Hematopoietic multipotent progenitor cell treated with erythropoietin and hydrocortisone succinate and interleukin-3 and kit ligand, for 15 days (in vitro differentiated cells): ENCODE data around the gene PHF21B.
"Not testable (repeated sequence)": the region's sequence is repeated elsewhere in the genome, so short reads cannot be mapped to it uniquely, and the experiment has no call there.

Experiments used
- DNase-seq: peaks from one replicate; pipeline ENCODE4 v3.0.0-alpha.2; 2015; ENCODE audit warnings: low spot score

The PHF21B gene

DNA sequence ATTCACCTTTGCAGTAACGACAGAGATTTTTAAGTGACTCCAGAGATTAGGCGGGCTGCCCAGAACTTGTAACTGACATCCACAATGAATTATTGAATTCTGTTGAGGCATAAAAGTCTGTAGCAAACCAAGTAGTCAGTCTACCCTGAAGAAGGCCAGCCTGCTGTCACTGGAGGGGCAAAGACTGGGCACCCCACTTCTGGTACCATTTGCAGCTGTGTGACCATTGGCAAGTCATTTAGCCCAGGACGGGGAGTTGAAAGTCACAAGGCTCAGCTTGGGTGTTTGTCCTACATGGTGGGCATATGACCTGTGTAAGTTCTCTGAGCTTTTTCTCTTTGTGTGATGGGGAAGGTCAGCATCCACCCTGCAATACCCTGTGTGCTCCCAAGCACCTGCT lies 138.0 kb downstream of the PHF21B start:
- DNase-seq, result no peak

DNA sequence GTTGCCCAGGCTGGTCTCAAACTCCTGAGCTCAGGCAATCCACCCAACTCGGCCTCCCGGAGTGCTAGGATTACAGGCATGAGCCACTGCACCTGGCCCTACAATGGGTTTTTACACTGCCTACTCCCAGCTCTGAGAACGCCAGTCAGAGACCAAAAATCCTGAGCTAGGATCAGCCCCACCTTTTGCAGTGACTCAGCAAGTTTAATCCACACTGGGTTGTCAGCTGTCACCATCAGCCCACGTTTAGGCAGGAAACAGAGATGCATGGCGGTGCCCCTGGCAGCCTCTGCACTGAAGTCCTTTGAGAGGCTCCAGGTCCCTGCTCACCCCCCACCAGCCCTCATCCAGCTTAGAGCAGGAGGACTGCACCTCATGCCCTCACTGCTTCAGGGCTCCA lies 139.8 kb downstream of the PHF21B start:
- DNase-seq, result peak; percentile 45

DNA sequence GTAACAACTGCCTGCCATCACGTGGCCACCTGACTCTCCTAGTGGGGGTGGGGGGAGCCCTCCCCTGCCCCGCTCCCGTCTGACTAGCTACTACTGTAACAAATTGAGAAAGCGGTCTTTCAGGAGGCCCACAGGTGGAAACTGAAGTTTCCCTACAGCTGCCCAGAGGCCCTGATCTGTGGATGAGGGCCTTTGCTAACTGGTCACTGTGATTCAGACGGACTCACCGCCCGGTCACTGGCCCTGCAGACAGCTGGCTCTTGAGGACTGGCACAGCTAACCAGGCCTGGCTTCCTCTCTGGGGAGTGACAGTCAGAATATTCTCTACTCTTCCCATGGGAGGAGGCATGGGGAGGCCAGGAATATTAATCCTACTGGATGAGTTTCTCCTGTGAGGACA lies 140.6 kb downstream of the PHF21B start:
- DNase-seq, result no peak

DNA sequence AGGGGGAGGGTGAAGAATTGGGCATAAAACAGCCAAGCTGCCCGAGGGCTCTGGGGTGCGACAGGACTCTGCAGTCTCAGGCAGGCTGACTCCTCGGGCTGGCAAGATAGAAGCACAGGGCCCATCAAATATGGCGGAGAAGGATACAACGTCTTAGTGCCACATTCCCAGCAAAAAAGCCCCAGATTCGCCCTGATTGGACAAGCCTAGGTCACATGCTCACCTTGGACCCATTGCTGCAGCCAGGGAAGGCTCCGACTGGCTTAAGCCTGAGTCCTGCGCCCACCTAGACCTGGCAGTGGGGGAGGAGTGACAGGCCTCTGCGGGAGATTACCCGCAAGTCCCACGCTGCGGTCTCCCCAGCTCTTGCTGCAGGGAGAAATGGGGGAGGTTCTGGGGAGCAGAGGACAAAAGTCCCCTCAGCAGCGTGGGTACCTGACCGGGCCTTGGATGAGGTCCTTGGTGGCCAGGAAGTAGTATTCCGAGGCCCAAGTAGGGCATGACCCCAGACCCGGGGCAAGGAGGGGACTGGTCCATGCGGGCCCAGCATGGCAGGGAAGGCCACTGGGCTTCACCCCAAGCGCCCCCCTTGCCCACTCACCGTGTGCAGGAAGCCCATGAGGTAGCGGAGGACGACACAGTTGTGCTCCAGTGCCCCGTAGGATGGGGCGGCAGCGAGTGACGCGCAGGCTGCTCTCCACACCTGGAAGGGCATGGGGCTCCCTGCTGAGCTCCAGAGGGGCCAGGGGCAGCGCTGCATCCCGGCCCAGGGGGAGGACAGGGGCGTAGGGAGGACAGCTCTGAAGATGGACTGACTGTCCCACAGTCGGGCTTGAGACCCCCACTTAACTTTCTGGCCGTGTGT lies 144.4 kb downstream of the PHF21B start:
- DNase-seq, result no peak

GRCh38 chr22:44862981-44863860 lies 146.6 kb downstream of the PHF21B start:
- DNase-seq, result no peak

GRCh38 chr22:44862281-44862680 lies 147.5 kb downstream of the PHF21B start:
- no peak for DNase-seq

GRCh38 chr22:44861245-44861644 lies 148.6 kb downstream of the PHF21B start:
- DNase-seq, result no peak

- DNase-seq, result no peak
These were observed 149.5 kb downstream of the PHF21B start for GRCh38 chr22:44860311-44860710.

DNA sequence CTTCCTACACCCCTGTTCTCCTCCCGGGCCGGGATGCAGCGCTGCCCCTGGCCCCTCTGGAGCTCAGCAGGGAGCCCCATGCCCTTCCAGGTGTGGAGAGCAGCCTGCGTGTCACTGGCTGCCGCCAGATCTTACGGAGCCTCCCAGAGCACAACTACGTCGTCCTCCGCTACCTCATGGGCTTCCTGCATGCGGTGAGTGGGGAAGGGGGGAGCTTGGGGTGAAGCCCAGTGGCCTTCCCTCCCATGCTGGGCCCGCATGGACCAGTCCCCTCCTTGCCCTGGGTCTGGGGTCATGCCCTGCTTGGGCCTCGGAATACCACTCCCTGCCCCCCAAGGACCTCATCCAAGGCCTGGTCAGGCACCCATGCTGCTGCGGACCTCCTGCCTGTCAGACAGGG lies 150.2 kb downstream of the PHF21B start:
- DNase-seq, result no peak

- not testable (repeated sequence) for DNase-seq
These were observed 151.0 kb downstream of the PHF21B start for GRCh38 chr22:44858819-44859218.

GRCh38 chr22:44855855-44856254 lies 153.9 kb downstream of the PHF21B start:
- DNase-seq, result no peak

DNA sequence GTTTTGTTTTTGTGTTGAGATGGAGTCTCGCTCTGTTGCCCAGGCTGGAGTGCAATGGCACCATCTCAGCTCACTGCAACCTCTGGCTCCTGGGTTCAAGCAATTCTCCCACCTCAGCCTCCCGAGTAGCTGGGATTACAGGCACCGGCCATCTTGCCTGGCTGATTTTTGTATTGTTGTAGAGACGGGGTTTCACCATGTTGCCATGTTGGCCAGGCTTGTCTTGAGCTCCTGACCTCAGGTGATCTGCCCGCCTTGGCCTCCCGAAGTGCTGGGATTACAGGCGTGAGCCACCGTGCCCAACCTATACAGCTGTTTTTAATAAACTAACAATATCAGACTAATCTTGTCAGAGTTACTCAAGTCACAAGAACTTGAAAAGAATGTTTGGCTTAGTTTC lies 155.2 kb downstream of the PHF21B start:
- not testable (repeated sequence) for DNase-seq

DNA sequence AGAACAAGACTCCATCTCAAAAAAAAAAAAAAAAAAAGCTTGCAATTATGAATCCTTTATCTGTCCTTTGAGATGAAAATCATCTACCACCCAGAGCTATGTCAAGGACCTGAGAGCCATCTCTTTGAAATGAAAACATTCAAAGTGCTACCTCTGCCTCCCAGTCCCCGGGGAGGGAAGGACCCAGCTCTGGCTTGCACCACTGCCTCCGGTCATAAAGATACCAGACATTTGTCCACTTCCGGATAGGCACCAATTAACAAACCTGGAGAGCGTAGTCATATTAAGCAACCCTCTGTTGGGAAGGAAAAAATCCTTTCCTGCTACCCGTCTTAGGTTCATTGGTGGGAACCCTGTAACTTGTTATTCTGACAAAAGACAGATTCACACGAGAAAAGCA lies 158.9 kb downstream of the PHF21B start:
- DNase-seq, result no peak

DNA sequence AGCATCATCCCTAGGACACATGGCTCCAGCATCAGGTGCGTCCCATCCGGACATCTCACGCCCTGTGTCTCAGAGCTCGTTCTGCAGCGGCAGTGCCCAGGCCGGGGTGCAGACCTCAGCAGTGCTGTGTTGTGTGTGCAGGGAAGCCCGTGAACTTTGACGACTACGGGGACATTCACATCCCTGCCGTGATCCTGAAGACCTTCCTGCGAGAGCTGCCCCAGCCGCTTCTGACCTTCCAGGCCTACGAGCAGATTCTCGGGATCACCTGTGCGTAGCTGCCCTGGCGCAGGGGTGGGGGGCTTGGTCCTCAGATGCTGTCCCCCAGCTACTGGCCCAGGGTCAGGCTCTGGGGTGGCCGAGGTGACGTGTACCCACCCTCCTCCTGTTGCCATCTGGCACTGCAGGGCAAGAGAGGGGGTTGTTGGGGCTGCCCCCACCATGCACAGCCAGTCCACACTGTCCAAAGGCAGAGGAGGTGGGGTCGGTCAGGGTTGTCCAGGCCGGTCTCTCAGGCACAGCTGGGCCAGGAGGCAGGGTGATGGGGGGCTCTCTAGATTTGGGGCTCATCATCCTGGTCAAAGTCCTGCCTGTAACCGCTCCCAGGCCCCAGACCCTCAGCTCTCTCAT lies 160.9 kb downstream of the PHF21B start:
- no peak for DNase-seq

DNA sequence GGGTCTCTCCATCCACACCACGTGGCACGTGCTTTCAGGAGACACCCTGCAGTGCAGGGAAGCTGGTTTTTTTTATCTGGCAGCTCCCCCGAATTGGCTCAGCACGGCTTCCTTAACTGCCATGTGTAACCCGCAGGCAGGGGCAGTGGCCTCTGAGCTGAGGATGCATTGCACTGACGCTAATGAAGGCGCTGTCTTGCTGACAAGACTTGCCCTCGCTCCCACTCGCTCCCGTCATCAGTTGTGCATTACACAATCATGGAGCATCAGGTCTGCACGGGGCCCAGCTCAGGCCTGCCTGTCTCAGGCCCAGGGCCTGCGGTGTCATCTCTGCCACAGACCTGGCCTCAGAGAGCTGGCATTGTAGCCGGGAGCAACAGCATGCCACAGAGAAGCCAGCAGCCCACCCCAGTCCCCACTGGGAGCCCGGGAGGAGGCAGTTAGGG lies 161.5 kb downstream of the PHF21B start:
- DNase-seq, result no peak

GRCh38 chr22:44847892-44848291 lies 161.9 kb downstream of the PHF21B start:
- no peak for DNase-seq

GRCh38 chr22:44847380-44847779 lies 162.4 kb downstream of the PHF21B start:
- no peak for DNase-seq

DNA sequence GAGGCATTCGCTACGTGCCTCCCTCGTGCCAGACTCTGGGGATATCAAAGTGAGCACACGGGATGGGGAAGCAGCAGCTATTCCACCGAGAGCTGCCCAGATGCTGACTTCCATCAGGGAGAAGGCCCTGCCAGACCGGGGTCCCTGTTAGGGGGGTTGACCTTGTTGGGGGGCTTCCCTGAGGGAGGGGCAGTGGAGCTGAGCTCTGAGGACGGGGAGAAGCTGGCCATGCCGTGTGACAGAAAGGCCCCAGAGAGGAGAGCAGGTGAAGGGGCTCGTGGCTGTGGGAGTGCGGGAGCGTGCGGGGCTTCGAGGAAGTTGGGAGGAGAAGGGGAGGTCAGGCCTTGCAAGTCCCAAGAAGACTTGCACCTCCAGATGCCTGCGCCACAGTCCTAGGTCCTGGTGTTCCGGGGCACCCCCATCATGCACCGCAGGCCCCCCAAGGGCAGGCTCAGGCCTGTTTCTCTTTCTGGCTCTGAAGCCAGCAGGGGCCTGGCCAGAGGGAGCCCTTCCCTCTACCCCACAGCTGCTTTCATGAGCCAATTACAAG lies 163.0 kb downstream of the PHF21B start:
- no peak for DNase-seq

DNA sequence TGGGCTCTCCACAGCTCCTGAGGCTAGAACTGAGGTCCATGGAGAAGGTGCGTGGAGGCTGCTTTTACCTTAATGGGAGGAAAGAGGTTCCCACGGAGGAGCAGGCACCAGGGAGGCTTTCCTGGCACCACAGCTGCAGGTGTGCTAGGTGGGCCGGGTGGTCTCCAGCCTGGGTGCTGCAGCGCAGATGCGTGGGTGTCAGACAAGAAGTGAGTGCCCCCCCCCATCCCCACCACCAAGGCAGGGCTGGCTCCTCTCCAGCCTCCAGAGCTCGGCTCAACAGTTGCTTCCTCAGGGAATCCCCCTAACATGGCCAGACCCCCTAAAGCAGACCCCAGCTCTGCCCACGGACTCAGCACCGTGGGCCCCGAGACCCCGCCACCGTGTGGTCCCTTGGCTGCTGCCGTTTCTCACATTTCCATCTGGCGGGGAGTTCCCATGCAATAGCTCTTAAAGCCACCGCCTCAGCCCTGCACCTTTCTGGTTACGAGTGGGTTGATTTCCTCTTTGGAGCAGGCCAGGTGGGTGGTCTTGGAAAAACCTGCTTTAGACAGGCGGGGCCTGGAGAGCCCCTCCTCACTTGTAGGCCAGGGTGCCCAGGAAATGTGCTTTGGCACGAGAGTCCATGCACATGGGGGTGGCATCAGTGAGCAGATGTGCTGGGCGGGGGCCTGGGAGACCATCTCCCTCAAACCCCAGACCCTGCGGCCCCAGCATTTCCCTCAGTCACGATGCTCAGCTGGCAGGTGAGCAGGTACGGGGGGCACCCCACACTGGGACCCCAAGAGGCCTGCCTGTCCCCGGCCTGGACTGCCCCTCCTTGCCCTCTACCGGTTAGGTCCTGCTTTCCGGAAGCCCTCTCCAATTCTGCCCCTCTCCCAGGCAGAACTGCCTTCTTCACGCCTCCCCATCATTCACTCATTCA lies 163.7 kb downstream of the PHF21B start:
- DNase-seq, result no peak

- DNase-seq, result no peak
These were observed 164.6 kb downstream of the PHF21B start for GRCh38 chr22:44845191-44845590.

DNA sequence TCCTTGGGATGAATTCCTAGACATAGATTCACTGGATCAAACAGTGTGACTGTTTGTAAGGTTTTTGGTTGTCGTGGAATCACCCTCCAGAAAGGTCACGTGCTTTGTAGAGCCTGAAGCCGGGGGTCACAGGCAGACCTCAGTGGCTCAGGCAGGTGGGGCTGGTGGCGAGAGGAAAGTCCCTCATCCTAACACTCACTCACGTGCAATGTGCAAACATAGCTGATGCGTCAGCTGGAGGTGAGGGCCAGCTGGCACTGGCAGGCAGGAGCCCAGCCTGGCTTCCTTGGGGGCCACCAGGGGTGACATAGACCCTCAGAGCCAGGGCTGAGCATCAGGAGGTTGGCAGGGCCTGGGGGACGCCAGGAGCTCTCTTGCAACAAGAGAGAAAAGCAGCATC lies 167.4 kb downstream of the PHF21B start:
- DNase-seq, result no peak
